Activated CD4-positive, alpha-beta memory T cell treated with anti-CD3 and anti-CD28 coated beads for 36 hours (primary cell): Measurements from ENCODE around the gene AP3D1. TPM values are rescaled to one million over a fixed set of nuclear protein-coding genes. Genes with fewer than 3 reads are reported as not detected.
A peak's percentile ranks its signal among the peaks of the same experiment; 100 is the strongest.

ENCODE experiments used
- CTCF ChIA-PET: fragments of 350-600 bp; sonication (Branson Sonifier 250); formaldehyde crosslinking; loops from one replicate; lab custom pipeline; 2021; ENCODE audit warnings: antibody characterized with exemption, inconsistent platforms; lab: Charles Lee
- POLR2A ChIA-PET: fragments of 350-600 bp; sonication (Branson Sonifier 250); formaldehyde crosslinking; loops from one replicate; lab custom pipeline; 2021; ENCODE audit warnings: antibody characterized with exemption; lab: Charles Lee
- DNase-seq: peaks from one replicate; pipeline ENCODE4 v3.0.0-alpha.2; 2020
- H3K27ac Mint-ChIP-seq: one replicate; pipeline ENCODE4 v1.8.0; 2021; ENCODE audit warnings: mixed read lengths
- H3K27me3 Mint-ChIP-seq: one replicate; pipeline ENCODE4 v1.8.0; 2021; ENCODE audit warnings: mixed read lengths
- H3K36me3 Mint-ChIP-seq: one replicate; pipeline ENCODE4 v1.8.0; 2021; ENCODE audit warnings: mixed read lengths
- H3K4me1 Mint-ChIP-seq: one replicate; pipeline ENCODE4 v1.8.0; 2021; ENCODE audit warnings: low read depth, mixed read lengths
- H3K4me3 Mint-ChIP-seq: one replicate; pipeline ENCODE4 v1.8.0; 2021; ENCODE audit warnings: mild to moderate bottlenecking, mixed read lengths
- H3K9me3 Mint-ChIP-seq: one replicate; pipeline ENCODE4 v1.8.0; 2021; ENCODE audit warnings: mixed read lengths
- intact Hi-C: fragments of 100-400 bp; cut with micrococcal nuclease; formaldehyde crosslinking; loops from one replicate; pipeline ENCODE4 v1.15.1; 2023
- total RNA-seq, 2 experiments: library from RNA; stranded (reverse); gene quantifications; one replicate each; pipeline ENCODE4 v1.2.3, GENCODE V29; 2021

Gene AP3D1
- total RNA-seq, 2 experiments from 2014 or later, result 84.6 to 89.1 TPM

- no peaks in the 10 kb centered on the region for H3K27me3 Mint-ChIP-seq
- CTCF ChIA-PET, result no interaction called here
- no peak for DNase-seq
- intact Hi-C loops, result no loop called here
- peaks cover 5% of the 10 kb centered on the region for H3K4me1 Mint-ChIP-seq
- no peaks in the 10 kb centered on the region for H3K9me3 Mint-ChIP-seq
- POLR2A ChIA-PET, result no interaction called here
- no peak overlapping the region for H3K4me3 Mint-ChIP-seq
- peaks cover 35% of the 10 kb centered on the region for H3K36me3 Mint-ChIP-seq
- H3K27ac Mint-ChIP-seq, result no peak overlapping the region
These were observed 39.9 kb downstream of the AP3D1 start for GRCh38 chr19:2111425-2111824.

- Mint-ChIP-seq H3K4me1 (peaks cover 5% of the 10 kb centered on the region), H3K27ac (no peak overlapping the region), H3K36me3 (peaks cover 41% of the 10 kb centered on the region), H3K9me3 (peaks cover 4% of the 10 kb centered on the region), H3K4me3 (no peak overlapping the region), H3K27me3 (no peaks in the 10 kb centered on the region)
- CTCF ChIA-PET, result no interaction called here
- POLR2A ChIA-PET, result no interaction called here
- intact Hi-C loops, result no loop called here
- no peak for DNase-seq
These were observed 40.5 kb downstream of the AP3D1 start for GRCh38 chr19:2110822-2111221.

- no peak for DNase-seq
- Mint-ChIP-seq H3K36me3 (peaks cover 48% of the 10 kb centered on the region), H3K4me1 (peaks cover 5% of the 10 kb centered on the region), H3K27me3 (no peaks in the 10 kb centered on the region), H3K4me3 (no peak overlapping the region), H3K9me3 (peaks cover 11% of the 10 kb centered on the region), H3K27ac (no peak overlapping the region)
- POLR2A ChIA-PET, result no interaction called here
- intact Hi-C loops, result no loop called here
- CTCF ChIA-PET, result no interaction called here
These were observed 42.1 kb downstream of the AP3D1 start for GRCh38 chr19:2109046-2109864.

DNA sequence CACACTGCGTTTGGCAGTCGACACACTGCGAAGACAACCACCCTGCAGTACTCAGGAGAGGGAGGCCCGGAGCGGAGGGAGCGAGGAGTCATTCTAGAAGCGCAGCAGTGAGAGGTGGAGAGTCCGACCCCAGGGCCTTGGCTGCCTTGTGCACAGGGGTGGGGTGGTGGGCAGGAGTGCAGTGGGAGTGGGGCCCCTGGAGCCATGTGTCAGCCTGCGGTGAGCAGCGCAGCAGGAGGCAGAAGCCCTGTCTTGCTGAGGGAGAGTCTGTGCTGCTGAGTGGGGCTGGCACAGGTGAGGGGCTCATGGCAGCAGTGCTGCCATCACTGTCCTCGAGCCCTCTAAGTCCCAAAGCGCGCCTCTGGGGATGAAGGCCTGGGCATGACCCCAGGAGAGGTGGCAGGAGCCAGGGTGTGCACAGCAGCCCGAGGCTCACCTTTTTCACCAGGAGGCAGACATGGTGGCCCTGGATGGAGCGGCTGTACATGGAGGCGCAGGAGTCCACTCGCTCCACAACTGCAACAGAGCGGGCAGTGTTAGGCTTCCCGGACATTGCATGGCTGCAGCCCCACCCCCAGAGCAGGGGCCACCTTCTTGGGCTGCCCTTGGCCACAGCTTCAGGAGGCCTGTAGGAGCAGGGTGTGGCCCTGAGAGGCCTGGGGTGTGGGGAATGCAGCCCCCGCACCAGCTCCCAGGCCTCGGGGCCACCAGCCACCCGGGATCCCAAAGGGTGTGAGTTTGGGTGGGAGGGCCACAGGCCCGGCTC is 42.9 kb downstream of the AP3D1 start:
- H3K27me3 Mint-ChIP-seq, result no peaks in the 10 kb centered on the region
- no peak overlapping the region for H3K27ac Mint-ChIP-seq
- intact Hi-C loops, result no loop called here

GRCh38 chr19:2103045-2103707 is 48.2 kb downstream of the AP3D1 start:
- POLR2A ChIA-PET, result no interaction called here
- peaks cover 11% of the 10 kb centered on the region for H3K9me3 Mint-ChIP-seq
- no peak overlapping the region for H3K4me3 Mint-ChIP-seq
- no peak for DNase-seq
- CTCF ChIA-PET, result interaction anchor here (0.7 kb wide), 1 partner anchor 1382 kb away, joined by 3 read pairs; no protein-coding TSS in a partner anchor
- H3K4me1 Mint-ChIP-seq, result no peaks in the 10 kb centered on the region
- H3K36me3 Mint-ChIP-seq, result peaks cover 47% of the 10 kb centered on the region
- H3K27ac Mint-ChIP-seq, result no peak overlapping the region
- no peaks in the 10 kb centered on the region for H3K27me3 Mint-ChIP-seq
- intact Hi-C loops, result no loop called here

More for the DNA sequence above, 42.9 kb downstream of the AP3D1 start:
- Mint-ChIP-seq H3K4me1 (peaks cover 5% of the 10 kb centered on the region), H3K4me3 (no peak overlapping the region), H3K9me3 (peaks cover 11% of the 10 kb centered on the region), H3K36me3 (peaks cover 49% of the 10 kb centered on the region)
- no peak for DNase-seq
- CTCF ChIA-PET, result no interaction called here
- POLR2A ChIA-PET, result no interaction called here

GRCh38 chr19:2101417-2102335 is 49.7 kb downstream of the AP3D1 start:
- H3K27ac Mint-ChIP-seq, result no peak overlapping the region
- peaks cover 38% of the 10 kb centered on the region for H3K36me3 Mint-ChIP-seq

GRCh38 chr19:2100719-2101061 is 50.7 kb downstream of the AP3D1 start:
- H3K4me1 Mint-ChIP-seq, result peaks cover 8% of the 10 kb centered on the region
- peaks cover 6% of the 10 kb centered on the region for H3K9me3 Mint-ChIP-seq
- no peak overlapping the region for H3K4me3 Mint-ChIP-seq
- peaks cover 28% of the 10 kb centered on the region for H3K36me3 Mint-ChIP-seq
- H3K27me3 Mint-ChIP-seq, result no peaks in the 10 kb centered on the region
- POLR2A ChIA-PET, result no interaction called here
- H3K27ac Mint-ChIP-seq, result no peak overlapping the region
- intact Hi-C loops, result no loop called here
- no peak for DNase-seq
- CTCF ChIA-PET, result no interaction called here

More at GRCh38 chr19:2101417-2102335, 49.7 kb downstream of the AP3D1 start:
- CTCF ChIA-PET, result no interaction called here
- no peak overlapping the region for H3K4me3 Mint-ChIP-seq
- peaks cover 11% of the 10 kb centered on the region for H3K9me3 Mint-ChIP-seq
- H3K27me3 Mint-ChIP-seq, result no peaks in the 10 kb centered on the region
- H3K4me1 Mint-ChIP-seq, result peaks cover 8% of the 10 kb centered on the region
- no peak for DNase-seq
- POLR2A ChIA-PET, result no interaction called here
- intact Hi-C loops, result no loop called here

DNA sequence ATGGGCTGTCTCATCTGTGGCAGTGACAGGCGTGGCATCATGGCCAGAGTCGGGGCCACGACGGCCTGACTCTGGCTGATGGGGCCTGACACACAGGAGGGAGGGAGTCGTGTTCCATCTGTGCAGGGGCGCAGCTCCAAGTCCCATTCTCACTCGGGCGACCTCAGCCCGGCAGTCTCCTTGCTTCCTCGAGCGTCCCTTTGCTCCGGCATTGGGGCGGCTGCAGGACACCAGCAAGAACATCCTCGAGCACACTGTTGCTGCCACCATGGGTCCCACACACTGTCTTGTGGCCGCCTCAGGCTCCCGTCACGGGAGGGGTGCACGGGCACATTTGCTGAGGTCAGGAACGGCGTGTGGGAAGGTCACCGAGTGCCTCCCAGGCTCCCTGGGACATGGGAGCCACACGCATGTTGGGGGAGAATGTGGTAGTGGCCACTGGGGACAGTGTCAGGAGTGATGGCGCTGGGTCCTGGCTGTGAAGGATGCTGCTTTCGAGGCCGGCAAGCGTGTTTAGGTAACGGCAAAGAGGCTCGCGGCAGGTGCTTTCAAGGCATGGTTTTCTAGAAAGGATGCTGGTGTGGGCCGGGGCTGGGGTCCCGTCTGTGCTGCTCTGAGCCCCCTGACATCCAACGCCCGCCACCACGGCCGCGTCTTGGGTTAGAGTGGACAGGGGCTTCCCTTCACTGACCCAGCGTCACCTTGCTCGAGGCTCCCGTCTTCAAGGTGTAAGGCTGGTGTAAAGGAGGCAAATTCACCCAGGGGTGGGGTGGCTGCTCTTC is 51.2 kb downstream of the AP3D1 start:
- Mint-ChIP-seq H3K27ac (no peak overlapping the region), H3K27me3 (no peaks in the 10 kb centered on the region), H3K4me3 (no peak overlapping the region), H3K9me3 (peaks cover under 1% of the 10 kb centered on the region), H3K4me1 (peaks cover 8% of the 10 kb centered on the region), H3K36me3 (peaks cover 22% of the 10 kb centered on the region)
- DNase-seq, result no peak
- intact Hi-C loops, result loop anchor here (10.0 kb wide), 1 partner anchor 495 kb away; the partner anchor contains the start of gene UQCR11
- POLR2A ChIA-PET, result no interaction called here
- CTCF ChIA-PET, result no interaction called here

GRCh38 chr19:2099054-2099501 is 52.3 kb downstream of the AP3D1 start:
- intact Hi-C loops, result loop anchor here (10.0 kb wide), 1 partner anchor 494 kb away; the partner anchor contains the start of gene UQCR11
- Mint-ChIP-seq H3K27ac (no peak overlapping the region), H3K4me3 (no peak overlapping the region), H3K4me1 (peaks cover 14% of the 10 kb centered on the region), H3K27me3 (no peaks in the 10 kb centered on the region), H3K36me3 (peaks cover 22% of the 10 kb centered on the region), H3K9me3 (no peaks in the 10 kb centered on the region)
- CTCF ChIA-PET, result interaction anchor here (0.6 kb wide), 1 partner anchor 1001 kb away, joined by 3 read pairs; no protein-coding TSS in a partner anchor
- POLR2A ChIA-PET, result no interaction called here
- no peak for DNase-seq

- intact Hi-C loops, result loop anchor here (2.0 to 10.0 kb wide), 6 partner anchors 37 to 493 kb away; partner anchors contain the start of genes MKNK2 and UQCR11
- no peaks in the 10 kb centered on the region for H3K27me3 Mint-ChIP-seq
- peak overlapping the region; percentile 88 for H3K4me3 Mint-ChIP-seq
- H3K9me3 Mint-ChIP-seq, result no peaks in the 10 kb centered on the region
- CTCF ChIA-PET, result interaction anchor here (0.9 to 1.5 kb wide), 3 partner anchors 10 to 18 kb away, joined by 3 to 5 read pairs (median 4); no protein-coding TSS in a partner anchor
- POLR2A ChIA-PET, result interaction anchor here (0.6 to 1.2 kb wide), 2 partner anchors 13 to 15 kb away, joined by 4 to 5 read pairs; no protein-coding TSS in a partner anchor
- peaks cover 24% of the 10 kb centered on the region for H3K36me3 Mint-ChIP-seq
- H3K27ac Mint-ChIP-seq, result no peak overlapping the region
- no peak for DNase-seq
- peaks cover 22% of the 10 kb centered on the region for H3K4me1 Mint-ChIP-seq
These were observed 53.5 kb downstream of the AP3D1 start for GRCh38 chr19:2097886-2098327.
